ENCODE measurements around the gene REG4. TPM values are rescaled to one million over a fixed set of nuclear protein-coding genes. Genes with fewer than 3 reads are reported as not detected.

Gene REG4
- total and polyA plus RNA-seq, 2 of the 4 experiments (the other 2 are of a cell fraction): not detected

DNA sequence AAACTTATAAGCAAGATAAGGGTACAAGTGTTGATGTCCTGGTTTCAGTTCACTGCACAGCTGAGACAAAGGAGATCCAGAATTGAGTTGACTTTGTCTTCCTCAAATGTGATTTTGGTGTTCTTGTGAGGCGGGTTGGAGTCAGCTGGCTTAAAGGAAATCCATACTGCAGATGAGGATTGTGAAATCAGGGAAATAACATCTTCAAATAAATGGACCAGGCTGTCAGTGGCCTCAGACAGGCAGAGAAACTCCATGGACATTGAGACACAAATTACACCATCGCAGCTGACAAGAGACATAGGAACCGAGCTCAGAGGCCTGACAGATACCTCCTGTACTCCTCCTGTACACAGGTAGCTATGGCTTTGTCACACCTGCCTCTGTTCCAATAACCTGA, 27.0 kb upstream of the REG4 start:
- Histone ChIP-seq H2BK5ac (ENCODE audit: low read depth, low read length, poor library complexity, severe bottlenecking) (no peak overlapping the region), H3K18ac (ENCODE audit: low read depth, low read length) (no peak overlapping the region), H3K23ac (ENCODE audit: low read depth, low read length) (no peak overlapping the region), H3K9ac (ENCODE audit: low read depth, low read length) (no peak overlapping the region), H3K4me2 (ENCODE audit: low read depth, low read length) (no peak overlapping the region), H2AK9ac (replicated peaks; ENCODE audit: low read depth, low read length, poor library complexity) (no peak overlapping the region), H4K5ac (ENCODE audit: low read depth, low read length) (no peak overlapping the region), H2BK15ac (ENCODE audit: low read depth, low read length) (no peak overlapping the region), H3K9me1 (ENCODE audit: insufficient read depth, low read length) (no peaks in the 10 kb centered on the region), H3K14ac (replicated peaks; ENCODE audit: low read depth, low read length) (no peak overlapping the region), H2AK5ac (ENCODE audit: low read depth, low read length) (no peak overlapping the region), H2BK20ac (ENCODE audit: low read depth, low read length) (no peak overlapping the region), H2AFZ (replicated peaks; ENCODE audit: low read length, poor library complexity) (no peak overlapping the region), H3K79me1 (ENCODE audit: low read depth in 1 of 2, low read length in 2 of 2) (no peaks in the 10 kb centered on the region), H4K91ac (ENCODE audit: insufficient read depth, low read depth, low read length) (no peak overlapping the region), H3K56ac (ENCODE audit: extremely low read depth, insufficient read depth, low read length) (no peak overlapping the region), H3K27ac (ENCODE audit: insufficient read depth, low read length) (no peak overlapping the region), H3K4ac (ENCODE audit: low read depth, low read length) (no peak overlapping the region), H3K4me3 (ENCODE audit: insufficient read depth, low read depth, low read length) (no peak overlapping the region), H4K8ac (ENCODE audit: low read depth in 2 of 2, low read length in 2 of 2) (no peak overlapping the region), H3K27me3 (ENCODE audit: control insufficient read depth, insufficient read depth, low read length) (peaks cover 7% of the 10 kb centered on the region; the same call in 1 of the 2 replicates), H3K36me3 (ENCODE audit: control insufficient read depth, insufficient read depth, low read length) (no peaks in the 10 kb centered on the region), H3K9me3 (ENCODE audit: control insufficient read depth, insufficient read depth, low read length) (no peaks in the 10 kb centered on the region), H4K20me1 (ENCODE audit: insufficient read depth, low read length) (no peaks in the 10 kb centered on the region), H2BK120ac (ENCODE audit: low read depth, low read length) (no peak overlapping the region), H3K4me1 (ENCODE audit: control insufficient read depth, insufficient read depth, low read length) (peaks cover 2% of the 10 kb centered on the region)
- intact Hi-C loops (cut with micrococcal nuclease) (no loop called here), dilution Hi-C loops (cut with HindIII; ENCODE audit: low sequenced_read_pairs, unreplicated experiment) (no loop called here), in situ Hi-C loops (cut with MboI; ENCODE audit: low sequenced_read_pairs) (no loop called here)
- POLR2A ChIA-PET (ENCODE audit: unreplicated experiment): no interaction called here
- BruUV-seq (replicated peaks): no TSS peak
- TF ChIP-seq CEBPB (IDR thresholded peaks at IDR 0.05; ENCODE audit: low read depth, low read length) (peak; percentile 61; the same call in 1 of the 2 replicates), RCOR1 (IDR thresholded peaks at IDR 0.05; ENCODE audit: insufficient replicate concordance, low read length) (no peak)
- ATAC-seq (ENCODE audit: low read depth) (no peak), DNase-seq (peak; percentile 41)
- CTCF ChIA-PET: no interaction called here
- 83% methylated on average over 2 of the region's 3 CpGs; no CpG with 5 or more reads in 1 of the 2 experiments for WGBS, 2 experiments (ENCODE audit: extremely low coverage in 2 of 2, insufficient read length in 1 of 2)
